CD4-positive, alpha-beta T cell (primary cell): ENCODE results near the gene PGF. TPM values are rescaled to one million over a fixed set of nuclear protein-coding genes. Genes with fewer than 3 reads are reported as not detected.

Experiments
- ATAC-seq: fragments of 200-7000 bp; cut with Tn5 transposase; one replicate; pipeline ENCODE4 v1.10.0; 2022; ENCODE audit warnings: mild to moderate bottlenecking; ENCODE audit not compliant: poor library complexity
- CTCF ChIA-PET: fragments of 350-600 bp; sonication (Branson Sonifier 250); formaldehyde crosslinking; loops from one replicate; lab custom pipeline; 2021; ENCODE audit warnings: antibody characterized with exemption, inconsistent platforms; lab: Charles Lee
- POLR2A ChIA-PET: fragments of 350-600 bp; sonication (Branson Sonifier 250); formaldehyde crosslinking; loops from one replicate; lab custom pipeline; 2021; ENCODE audit warnings: antibody characterized with exemption, inconsistent platforms; lab: Charles Lee
- DNase-seq, 14 experiments: peaks; one replicate each; pipeline ENCODE4 v3.0.0-alpha.2; 2013 to 2020; ENCODE audit warnings: mixed read lengths in 2 of 14
- H3K27ac ChIP-seq, 2 donors: one replicate each; pipeline versions ENCODE4 v1.5.1 to v1.7.0; 2013; ENCODE audit warnings: low read length in 2 of 2, low read depth in 1 of 2, mild to moderate bottlenecking in 1 of 2
- H3K27me3 ChIP-seq, 2 experiments: 1 replicate in 1 of 2; 2 replicates in 1 of 2; pipeline versions ENCODE4 v1.6.1 to v1.7.0; 2013; ENCODE audit warnings: low read length in 2 of 2, control low read depth in 1 of 2, mild to moderate bottlenecking in 1 of 2, moderate library complexity in 1 of 2; ENCODE audit not compliant: insufficient read depth in 2 of 2, control insufficient read depth in 1 of 2
- H3K36me3 ChIP-seq: one replicate; pipeline ENCODE4 v1.6.1; 2013; ENCODE audit warnings: low read length, control low read depth; ENCODE audit not compliant: insufficient read depth
- H3K4me1 ChIP-seq: one replicate; pipeline ENCODE4 v1.6.1; 2013; ENCODE audit warnings: low read length, control low read depth; ENCODE audit not compliant: insufficient read depth
- H3K4me3 ChIP-seq: one replicate; pipeline ENCODE4 v1.5.1; 2013; ENCODE audit warnings: mild to moderate bottlenecking, low read length, moderate library complexity
- H3K9me3 ChIP-seq, 2 experiments: 1 replicate in 1 of 2; 2 replicates in 1 of 2; pipeline versions ENCODE4 v1.6.1 to v1.7.0; 2013; ENCODE audit warnings: low read length in 2 of 2, mild to moderate bottlenecking in 2 of 2, control low read depth in 1 of 2, moderate library complexity in 1 of 2; ENCODE audit not compliant: control insufficient read depth in 1 of 2, insufficient read depth in 1 of 2
- H3K27ac Mint-ChIP-seq: one replicate; pipeline ENCODE4 v1.8.0; 2020; ENCODE audit warnings: mixed read lengths
- H3K27me3 Mint-ChIP-seq: one replicate; pipeline ENCODE4 v1.8.0; 2021; ENCODE audit warnings: mixed read lengths
- H3K36me3 Mint-ChIP-seq: one replicate; pipeline ENCODE4 v1.8.0; 2021; ENCODE audit warnings: low read depth, mixed read lengths
- H3K4me1 Mint-ChIP-seq: one replicate; pipeline ENCODE4 v1.8.0; 2021; ENCODE audit warnings: low read depth, mixed read lengths
- H3K4me3 Mint-ChIP-seq: one replicate; pipeline ENCODE4 v1.8.0; 2020; ENCODE audit warnings: mild to moderate bottlenecking, mixed read lengths
- H3K9me3 Mint-ChIP-seq: one replicate; pipeline ENCODE4 v1.8.0; 2020; ENCODE audit warnings: mixed read lengths
- intact Hi-C, 2 experiments: fragments of 100-400 bp; cut with DNase I in 1 of 2; cut with micrococcal nuclease in 1 of 2; formaldehyde crosslinking; loops; one replicate each; pipeline versions ENCODE4 v1.15.1 to v1.9.0; 2023 to 2025; cut with DNase I, micrococcal nuclease
- total RNA-seq, 174 experiments: library from RNA in 2 of 174; stranded (reverse) in 2 of 174; gene quantifications; one replicate each; pipeline ENCODE4 v1.2.3 and lab custom pipeline; 2021 to 2026
- TF ChIP-seq, protein P1 (sequence below): fragments of 200-600 bp; IDR thresholded peaks from one replicate; pipeline ENCODE4 v1.8.0; 2022; ENCODE audit warnings: antibody characterized with exemption, mild to moderate bottlenecking

Gene PGF
- total RNA-seq, 2 experiments from 2014 or later: 0.11 TPM; not detected in 1

DNA sequence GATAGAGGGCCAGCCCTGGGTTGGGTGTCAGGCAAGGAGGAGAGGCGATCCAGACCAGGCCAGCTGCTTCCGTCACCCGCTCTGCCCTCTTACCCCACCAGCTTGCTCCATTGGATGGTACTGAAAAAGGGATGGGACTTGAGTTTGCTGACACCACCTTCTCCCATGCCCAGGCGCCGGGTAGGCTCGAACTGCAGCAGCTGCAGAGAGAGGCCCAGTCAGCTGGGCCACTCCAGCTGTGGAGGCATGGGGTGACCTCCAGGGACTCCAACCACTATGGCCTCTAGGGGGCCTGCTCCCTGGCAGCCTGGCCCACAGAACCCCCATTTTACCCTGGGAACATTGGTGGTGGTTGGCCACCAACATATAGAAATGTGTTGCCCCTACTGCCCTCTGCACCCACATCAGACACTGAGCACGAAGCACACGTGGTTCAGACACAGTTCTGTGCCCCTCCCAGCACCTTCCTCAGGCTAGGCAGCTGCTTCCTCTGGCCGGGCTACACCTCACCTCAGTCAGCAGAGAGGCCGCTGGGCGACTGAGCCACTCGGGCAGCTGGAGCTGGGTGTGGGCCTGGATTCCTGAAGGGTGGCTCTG is 48.4 kb downstream of the PGF start:
- Histone ChIP-seq H3K4me3 (no peak overlapping the region), H3K4me1 (peaks cover 13% of the 10 kb centered on the region), H3K27me3 (no peaks in the 10 kb centered on the region), H3K36me3 (peaks cover 32% of the 10 kb centered on the region), H3K9me3 (no peaks in the 10 kb centered on the region), H3K27ac (no peak overlapping the region)
- intact Hi-C loops: loop anchor here in 1 of 2 experiments (2.0 kb wide), 1 partner anchor 182 kb away; no protein-coding TSS in a partner anchor
- no peak overlapping the region for H3K4me3 Mint-ChIP-seq
- ATAC-seq (no peak), DNase-seq (no peak)
- H3K9me3 Mint-ChIP-seq: no peaks in the 10 kb centered on the region
- no peak overlapping the region for H3K27ac Mint-ChIP-seq
- H3K27me3 Mint-ChIP-seq: no peaks in the 10 kb centered on the region
- H3K4me1 Mint-ChIP-seq: peaks cover 5% of the 10 kb centered on the region
- H3K36me3 Mint-ChIP-seq: peaks cover 33% of the 10 kb centered on the region
- ChIA-PET POLR2A (interaction anchor here (0.9 to 2.8 kb wide), 4 partner anchors 45 to 68 kb away, joined by 4 to 43 read pairs (median 5); no protein-coding TSS in a partner anchor), CTCF (interaction anchor here (0.6 to 6.5 kb wide), 4 partner anchors 10 to 364 kb away, joined by 3 to 160 read pairs (median 8); no protein-coding TSS in a partner anchor)
- TF ChIP-seq, protein P1, sequence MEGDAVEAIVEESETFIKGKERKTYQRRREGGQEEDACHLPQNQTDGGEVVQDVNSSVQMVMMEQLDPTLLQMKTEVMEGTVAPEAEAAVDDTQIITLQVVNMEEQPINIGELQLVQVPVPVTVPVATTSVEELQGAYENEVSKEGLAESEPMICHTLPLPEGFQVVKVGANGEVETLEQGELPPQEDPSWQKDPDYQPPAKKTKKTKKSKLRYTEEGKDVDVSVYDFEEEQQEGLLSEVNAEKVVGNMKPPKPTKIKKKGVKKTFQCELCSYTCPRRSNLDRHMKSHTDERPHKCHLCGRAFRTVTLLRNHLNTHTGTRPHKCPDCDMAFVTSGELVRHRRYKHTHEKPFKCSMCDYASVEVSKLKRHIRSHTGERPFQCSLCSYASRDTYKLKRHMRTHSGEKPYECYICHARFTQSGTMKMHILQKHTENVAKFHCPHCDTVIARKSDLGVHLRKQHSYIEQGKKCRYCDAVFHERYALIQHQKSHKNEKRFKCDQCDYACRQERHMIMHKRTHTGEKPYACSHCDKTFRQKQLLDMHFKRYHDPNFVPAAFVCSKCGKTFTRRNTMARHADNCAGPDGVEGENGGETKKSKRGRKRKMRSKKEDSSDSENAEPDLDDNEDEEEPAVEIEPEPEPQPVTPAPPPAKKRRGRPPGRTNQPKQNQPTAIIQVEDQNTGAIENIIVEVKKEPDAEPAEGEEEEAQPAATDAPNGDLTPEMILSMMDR: peak; percentile 30

DNA sequence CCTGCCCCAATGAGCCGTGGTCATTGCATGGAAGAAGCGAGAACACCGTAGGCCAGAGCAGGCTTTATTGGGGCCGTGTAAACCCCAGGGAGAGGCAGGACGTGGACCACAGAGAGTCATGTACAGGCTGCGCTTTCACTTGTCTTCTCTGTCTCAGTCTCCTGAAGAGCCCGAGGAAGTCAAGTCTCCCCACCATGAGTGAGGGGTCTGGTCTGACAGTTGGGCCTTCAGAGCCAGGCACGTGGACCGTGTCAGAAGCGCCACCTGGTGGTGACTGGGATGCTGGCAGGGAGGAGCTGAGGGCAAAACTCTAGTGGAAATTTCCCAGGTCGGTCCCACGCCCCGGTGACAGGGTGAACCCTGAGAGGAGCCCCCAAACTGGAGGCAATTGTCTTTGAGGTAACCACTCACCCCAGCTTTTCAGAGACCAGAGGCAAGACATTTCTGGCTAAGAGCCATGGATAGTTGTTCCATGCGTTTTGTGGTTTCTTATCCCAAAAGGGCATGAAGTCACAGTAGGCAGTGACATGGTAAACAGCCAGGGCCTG is 49.7 kb downstream of the PGF start:
- H3K27me3 Mint-ChIP-seq: no peaks in the 10 kb centered on the region

More for the DNA sequence above, 49.7 kb downstream of the PGF start:
- peaks cover 5% of the 10 kb centered on the region for H3K4me1 Mint-ChIP-seq
- intact Hi-C loops: loop anchor here (1.0 to 2.0 kb wide), 4 partner anchors 23 to 296 kb away; no protein-coding TSS in a partner anchor
- TF ChIP-seq, protein P1: peak; percentile 90
- H3K27ac Mint-ChIP-seq: peak overlapping the region; percentile 73
- H3K36me3 ChIP-seq: peaks cover 46% of the 10 kb centered on the region
- CTCF ChIA-PET: interaction anchor here (0.6 to 6.5 kb wide), 25 partner anchors 9 to 297 kb away, joined by 3 to 160 read pairs (median 4); partner anchors contain the start of genes DLST and PROX2
- no peaks in the 10 kb centered on the region for H3K9me3 Mint-ChIP-seq
- peak; percentile 77 for ATAC-seq
- H3K27ac ChIP-seq: no peak overlapping the region
- peak; percentile 70 to 89 (median 78) for DNase-seq
- peaks cover 13% of the 10 kb centered on the region for H3K4me1 ChIP-seq
- peaks cover 46% of the 10 kb centered on the region for H3K36me3 Mint-ChIP-seq
- no peaks in the 10 kb centered on the region for H3K9me3 ChIP-seq
- no peak overlapping the region for H3K4me3 ChIP-seq
- no peaks in the 10 kb centered on the region for H3K27me3 ChIP-seq
- POLR2A ChIA-PET: interaction anchor here (0.7 to 2.8 kb wide), 8 partner anchors 38 to 821 kb away, joined by 3 to 43 read pairs (median 3); partner anchors contain the start of gene ALDH6A1
- no peak overlapping the region for H3K4me3 Mint-ChIP-seq
